Left lung (tissue), 10 donors: Measurements from ENCODE around the gene IFI27L2. TPM values are rescaled to one million over a fixed set of nuclear protein-coding genes. Genes with fewer than 3 reads are reported as not detected.

ENCODE experiments used
- ATAC-seq: fragments of 200-7000 bp; cut with Tn5 transposase; one replicate; pipeline ENCODE4 v1.9.1; 2020; ENCODE audit warnings: moderate library complexity
- DNase-seq, 4 donors: peaks; one replicate each; pipeline ENCODE4 v3.0.0-alpha.2; 2013 to 2020
- H3K27ac ChIP-seq, 2 donors: fragments of 200-600 bp; sonication (generic) in 1 of 2; one replicate each; pipeline versions ENCODE4 v1.5.0 to v1.8.0; 2020 to 2021
- H3K27me3 ChIP-seq, 2 donors: fragments of 200-600 bp; sonication (generic) in 1 of 2; one replicate each; pipeline versions ENCODE4 v1.5.0 to v1.8.0; 2020 to 2021
- H3K36me3 ChIP-seq, 2 donors: fragments of 200-600 bp; sonication (generic) in 1 of 2; one replicate each; pipeline versions ENCODE4 v1.5.0 to v1.8.0; 2020 to 2021
- H3K4me1 ChIP-seq, 2 donors: fragments of 200-600 bp; one replicate each; pipeline ENCODE4 v1.8.0; 2021
- H3K4me3 ChIP-seq, 2 donors: fragments of 200-600 bp; sonication (generic) in 1 of 2; one replicate each; pipeline versions ENCODE4 v1.5.0 to v1.8.0; 2020 to 2021; ENCODE audit warnings: mild to moderate bottlenecking in 1 of 2
- H3K9me3 ChIP-seq, 2 donors: fragments of 200-600 bp; sonication (generic) in 1 of 2; one replicate each; pipeline versions ENCODE4 v1.5.0 to v1.8.0; 2020 to 2021
- CTCF ChIP-seq, 2 donors: fragments of 200-600 bp; sonication (generic) in 1 of 2; IDR thresholded peaks; one replicate each; pipeline versions ENCODE4 v1.5.0 to v1.8.0; 2021; ENCODE audit warnings: antibody characterized with exemption in 2 of 2
- intact Hi-C, 2 donors: fragments of 100-400 bp; cut with DNase I; formaldehyde crosslinking; loops; one replicate each; pipeline versions ENCODE4 v1.11.2 to v1.14.2; 2022
- polyA plus RNA-seq, 6 donors: library from polyadenylated mRNA; unstranded; fragments of 120-200 nt; gene quantifications; one replicate each; pipeline ENCODE4 v1.2.1, GENCODE V29; 2013; ENCODE audit not compliant: insufficient read length in 6 of 6
- total RNA-seq, 2 donors: library from RNA; stranded (reverse); fragmentation: NEBNext Ultra II Directional; extraction: Animal tissue kit (Norgen Biotek cat#: 25700); gene quantifications; one replicate each; pipeline ENCODE4 v1.2.1, GENCODE V29; 2021
- donor health status: DM: no; HTN: yes; CAD: no.
- donor health status: DM: no; HTN: no; CAD: no.

Gene IFI27L2
- total and polyA plus RNA-seq, 8 donors = 30.7 to 59.3 (median 39.5) TPM

GRCh38 chr14:94097091-94097490, 32.3 kb downstream of the IFI27L2 start:
- H3K36me3 ChIP-seq = peaks cover 0 to 14% of the 10 kb centered on the region in 2 donors
- intact Hi-C loops = no loop called here
- DNase-seq (no peak), ATAC-seq (no peak)
- H3K9me3 ChIP-seq = no peaks in the 10 kb centered on the region
- TF ChIP-seq CTCF (IDR thresholded peaks at IDR 0.05) = no peak
- no peak overlapping the region for H3K4me3 ChIP-seq
- H3K27me3 ChIP-seq = no peaks in the 10 kb centered on the region
- no peak overlapping the region for H3K27ac ChIP-seq
- H3K4me1 ChIP-seq = no peaks in the 10 kb centered on the region

GRCh38 chr14:94093418-94093817, 36.0 kb downstream of the IFI27L2 start:
- ATAC-seq (no peak), DNase-seq (no peak)
- no peaks in the 10 kb centered on the region for H3K4me1 ChIP-seq
- no peak for TF ChIP-seq CTCF (IDR thresholded peaks at IDR 0.05)
- intact Hi-C loops = no loop called here
- no peaks in the 10 kb centered on the region for H3K27me3 ChIP-seq
- peaks cover 0 to 14% of the 10 kb centered on the region in 2 donors for H3K36me3 ChIP-seq
- H3K4me3 ChIP-seq = no peak overlapping the region
- no peaks in the 10 kb centered on the region for H3K9me3 ChIP-seq
- H3K27ac ChIP-seq = no peak overlapping the region

- intact Hi-C loops = no loop called here
- Histone ChIP-seq H3K9me3 (no peaks in the 10 kb centered on the region), H3K27me3 (no peaks in the 10 kb centered on the region), H3K4me1 (no peaks in the 10 kb centered on the region), H3K27ac (no peak overlapping the region), H3K36me3 (no peaks in the 10 kb centered on the region), H3K4me3 (no peak overlapping the region)
- ATAC-seq = no peak
- DNase-seq = no peak
- no peak for TF ChIP-seq CTCF (IDR thresholded peaks at IDR 0.05)
These were observed 39.9 kb downstream of the IFI27L2 start for GRCh38 chr14:94089479-94089878.

- no peak for DNase-seq
- H3K4me3 ChIP-seq = no peak overlapping the region
- intact Hi-C loops = no loop called here
- H3K9me3 ChIP-seq = no peaks in the 10 kb centered on the region
- H3K36me3 ChIP-seq = no peaks in the 10 kb centered on the region
- H3K27me3 ChIP-seq = no peaks in the 10 kb centered on the region
- no peak overlapping the region for H3K27ac ChIP-seq
- H3K4me1 ChIP-seq = no peaks in the 10 kb centered on the region
- TF ChIP-seq CTCF (IDR thresholded peaks at IDR 0.05) = no peak
- ATAC-seq = no peak
These were observed 40.9 kb downstream of the IFI27L2 start for GRCh38 chr14:94088516-94088915.

- H3K9me3 ChIP-seq = no peaks in the 10 kb centered on the region
- DNase-seq = no peak
- no peak for TF ChIP-seq CTCF (IDR thresholded peaks at IDR 0.05)
- H3K4me3 ChIP-seq = no peak overlapping the region
- intact Hi-C loops = no loop called here
- no peaks in the 10 kb centered on the region for H3K27me3 ChIP-seq
- no peak overlapping the region for H3K27ac ChIP-seq
- H3K4me1 ChIP-seq = no peaks in the 10 kb centered on the region
- no peak for ATAC-seq
- no peaks in the 10 kb centered on the region for H3K36me3 ChIP-seq
These were observed 41.5 kb downstream of the IFI27L2 start for GRCh38 chr14:94087891-94088290.
